Type B pancreatic cell (in vitro differentiated cells): ENCODE measurements around the gene PRKACB. TPM values are rescaled to one million over a fixed set of nuclear protein-coding genes. Genes with fewer than 3 reads are reported as not detected.
"Not testable (repeated sequence)": the region's sequence is repeated elsewhere in the genome, so short reads cannot be mapped to it uniquely, and the experiment has no call there.

Source experiments
- DNase-seq: peaks from one replicate; pipeline ENCODE4 v3.0.0; 2021; ENCODE audit warnings: mixed read lengths; ENCODE audit not compliant: unreplicated experiment; ENCODE audit errors: extremely low spot score
- H3K27ac Mint-ChIP-seq: 2 replicates; pipeline ENCODE4 v1.8.0; 2021; ENCODE audit warnings: mild to moderate bottlenecking, mixed read lengths
- H3K27me3 Mint-ChIP-seq: 2 replicates; pipeline ENCODE4 v1.8.0; 2021; ENCODE audit warnings: mixed read lengths
- H3K36me3 Mint-ChIP-seq: 2 replicates; pipeline ENCODE4 v1.8.0; 2021; ENCODE audit warnings: mixed read lengths
- H3K4me1 Mint-ChIP-seq: one replicate; pipeline ENCODE4 v1.8.0; 2021; ENCODE audit warnings: mixed read lengths; ENCODE audit not compliant: unreplicated experiment
- H3K4me3 Mint-ChIP-seq: 2 replicates; pipeline ENCODE4 v1.8.0; 2021; ENCODE audit warnings: mild to moderate bottlenecking, mixed read lengths
- H3K9me3 Mint-ChIP-seq: 2 replicates; pipeline ENCODE4 v1.8.0; 2021; ENCODE audit warnings: mixed read lengths
- total RNA-seq: library from RNA; stranded (reverse); gene quantifications from 2 replicates; pipeline ENCODE4 v1.2.1, GENCODE V29; 2021; ENCODE audit warnings: low replicate concordance
- TF ChIP-seq, protein P1 (sequence below): fragments of 200-600 bp; sonication (generic); conservative IDR thresholded peaks from 2 replicates; pipeline ENCODE4 v1.5.0; 2021; ENCODE audit warnings: antibody characterized with exemption, mild to moderate bottlenecking

PRKACB gene
- total RNA-seq, 1 donor from 2014 or later = 36.0 TPM

- Mint-ChIP-seq H3K27me3 (no peaks in the 10 kb centered on the region), H3K4me3 (no peak overlapping the region), H3K9me3 (no peaks in the 10 kb centered on the region), H3K27ac (no peak overlapping the region), H3K36me3 (peaks cover 26% of the 10 kb centered on the region), H3K4me1 (no peaks in the 10 kb centered on the region)
- no peak for DNase-seq
- TF ChIP-seq, protein P1, sequence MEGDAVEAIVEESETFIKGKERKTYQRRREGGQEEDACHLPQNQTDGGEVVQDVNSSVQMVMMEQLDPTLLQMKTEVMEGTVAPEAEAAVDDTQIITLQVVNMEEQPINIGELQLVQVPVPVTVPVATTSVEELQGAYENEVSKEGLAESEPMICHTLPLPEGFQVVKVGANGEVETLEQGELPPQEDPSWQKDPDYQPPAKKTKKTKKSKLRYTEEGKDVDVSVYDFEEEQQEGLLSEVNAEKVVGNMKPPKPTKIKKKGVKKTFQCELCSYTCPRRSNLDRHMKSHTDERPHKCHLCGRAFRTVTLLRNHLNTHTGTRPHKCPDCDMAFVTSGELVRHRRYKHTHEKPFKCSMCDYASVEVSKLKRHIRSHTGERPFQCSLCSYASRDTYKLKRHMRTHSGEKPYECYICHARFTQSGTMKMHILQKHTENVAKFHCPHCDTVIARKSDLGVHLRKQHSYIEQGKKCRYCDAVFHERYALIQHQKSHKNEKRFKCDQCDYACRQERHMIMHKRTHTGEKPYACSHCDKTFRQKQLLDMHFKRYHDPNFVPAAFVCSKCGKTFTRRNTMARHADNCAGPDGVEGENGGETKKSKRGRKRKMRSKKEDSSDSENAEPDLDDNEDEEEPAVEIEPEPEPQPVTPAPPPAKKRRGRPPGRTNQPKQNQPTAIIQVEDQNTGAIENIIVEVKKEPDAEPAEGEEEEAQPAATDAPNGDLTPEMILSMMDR = no peak
These were observed 73.2 kb downstream of the PRKACB start for GRCh38 chr1:84217239-84217638.

GRCh38 chr1:84223751-84224432, 79.8 kb downstream of the PRKACB start:
- no peaks in the 10 kb centered on the region for H3K27me3 Mint-ChIP-seq
- peaks cover 14% of the 10 kb centered on the region for H3K9me3 Mint-ChIP-seq
- no peaks in the 10 kb centered on the region for H3K4me1 Mint-ChIP-seq
- H3K36me3 Mint-ChIP-seq = peaks cover 28% of the 10 kb centered on the region
- no peak overlapping the region for H3K27ac Mint-ChIP-seq
- TF ChIP-seq, protein P1 = no peak
- DNase-seq = no peak
- H3K4me3 Mint-ChIP-seq = no peak overlapping the region

GRCh38 chr1:84224905-84225304, 80.8 kb downstream of the PRKACB start:
- H3K27ac Mint-ChIP-seq = no peak overlapping the region
- peaks cover 23% of the 10 kb centered on the region for H3K36me3 Mint-ChIP-seq
- DNase-seq = no peak
- no peaks in the 10 kb centered on the region for H3K27me3 Mint-ChIP-seq
- no peak overlapping the region for H3K4me3 Mint-ChIP-seq
- H3K9me3 Mint-ChIP-seq = peaks cover 14% of the 10 kb centered on the region
- TF ChIP-seq, protein P1 = no peak
- no peaks in the 10 kb centered on the region for H3K4me1 Mint-ChIP-seq

GRCh38 chr1:84225646-84226045, 81.6 kb downstream of the PRKACB start:
- Mint-ChIP-seq H3K27me3 (no peaks in the 10 kb centered on the region), H3K9me3 (peaks cover 14% of the 10 kb centered on the region), H3K27ac (no peak overlapping the region), H3K4me1 (no peaks in the 10 kb centered on the region), H3K36me3 (peaks cover 18% of the 10 kb centered on the region), H3K4me3 (no peak overlapping the region)
- TF ChIP-seq, protein P1 = no peak
- no peak for DNase-seq

DNA sequence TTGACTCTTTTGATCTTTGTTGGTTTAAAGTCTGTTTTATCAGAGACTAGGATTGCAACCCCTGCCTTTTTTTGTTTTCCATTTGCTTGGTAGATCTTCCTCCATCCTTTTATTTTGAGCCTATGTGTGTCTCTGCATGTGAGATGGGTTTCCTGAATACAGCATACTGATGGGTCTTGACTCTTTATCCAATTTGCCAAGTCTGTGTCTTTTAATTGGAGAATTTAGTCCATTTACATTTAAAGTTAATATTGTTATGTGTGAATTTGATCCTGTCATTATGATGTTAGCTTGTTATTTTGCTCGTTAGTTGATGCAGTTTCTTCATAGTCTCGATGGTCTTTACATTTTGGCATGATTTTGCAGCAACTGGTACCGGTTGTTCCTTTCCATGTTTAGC, 88.6 kb downstream of the PRKACB start:
- peaks cover 14% of the 10 kb centered on the region for H3K36me3 Mint-ChIP-seq
- not testable (repeated sequence) for H3K9me3 Mint-ChIP-seq, DNase-seq

DNA sequence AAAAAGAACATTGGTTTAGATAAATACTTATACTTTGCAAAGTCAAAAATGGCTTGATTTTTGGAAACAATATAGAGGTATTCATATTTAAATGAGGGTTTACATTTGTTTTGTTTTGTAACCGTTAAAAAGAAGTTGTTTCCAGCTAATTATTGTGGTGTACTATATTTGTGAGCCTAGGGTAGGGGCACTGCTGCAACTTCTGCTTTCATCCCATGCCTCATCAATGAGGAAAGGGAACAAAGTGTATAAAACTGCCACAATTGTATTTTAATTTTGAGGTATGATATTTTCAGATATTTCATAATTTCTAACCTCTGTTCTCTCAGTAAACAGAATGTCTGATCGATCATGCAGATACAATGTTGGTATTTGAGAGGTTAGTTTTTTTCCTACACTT, 92.2 kb downstream of the PRKACB start:
- peaks cover 4% of the 10 kb centered on the region for H3K9me3 Mint-ChIP-seq
- DNase-seq = no peak
- H3K27me3 Mint-ChIP-seq = no peaks in the 10 kb centered on the region
- TF ChIP-seq, protein P1 = no peak
- peaks cover 35% of the 10 kb centered on the region for H3K36me3 Mint-ChIP-seq
- no peak overlapping the region for H3K4me3 Mint-ChIP-seq
- no peaks in the 10 kb centered on the region for H3K4me1 Mint-ChIP-seq
- no peak overlapping the region for H3K27ac Mint-ChIP-seq

More for the DNA sequence above, 88.6 kb downstream of the PRKACB start:
- H3K4me3 Mint-ChIP-seq, H3K27me3 Mint-ChIP-seq, H3K27ac Mint-ChIP-seq, H3K4me1 Mint-ChIP-seq: not testable (repeated sequence)
